Measurements from ENCODE around the gene KRT73. TPM values are rescaled to one million over a fixed set of nuclear protein-coding genes. Genes with fewer than 3 reads are reported as not detected.

KRT73 gene
- total RNA-seq, result not detected
- long read RNA-seq, result 0 reads

DNA sequence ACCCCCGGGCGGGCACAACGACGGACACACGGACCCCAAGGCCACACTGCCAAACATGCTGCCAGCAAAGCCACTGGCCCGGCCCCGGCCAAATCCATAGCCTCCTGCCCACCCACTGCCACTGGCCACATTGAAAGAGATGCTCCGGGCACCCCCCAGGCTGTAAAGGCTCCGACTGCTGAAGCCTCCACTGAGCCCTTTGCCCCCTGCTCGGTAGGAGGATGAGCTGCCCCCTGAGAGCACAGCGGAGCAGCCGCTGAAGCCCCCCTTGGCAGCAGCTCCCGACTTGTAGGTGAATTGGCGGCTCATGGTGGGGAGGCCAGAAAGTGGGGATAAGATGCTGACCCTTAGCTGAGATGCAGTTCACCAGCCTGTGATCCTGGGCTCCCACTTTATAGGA is at the start of gene KRT73:
TSS of gene KRT73 (minus strand) at position 344 of the 400 bp plus-strand sequence. CDS start at position 309, 35 bp downstream.
- WGBS (ENCODE audit: insufficient coverage, low coverage, low lambda C conversion rate, missing lambda C conversion rate), result no CpG with 5 or more reads among the region's 14 CpGs
- Histone ChIP-seq H3K27me3 (no peaks in the 10 kb centered on the region), H3K4me1 (no peaks in the 10 kb centered on the region), H3K9me3 (no peaks in the 10 kb centered on the region), H3K4me3 (no peak within 1 kb of the TSS), H3K27ac (no peak within 1 kb of the TSS), H3K36me3 (no peaks in the 10 kb centered on the region)
- no peak for TF ChIP-seq POLR2A (IDR thresholded peaks at IDR 0.05)
- TF ChIP-seq, protein P1, sequence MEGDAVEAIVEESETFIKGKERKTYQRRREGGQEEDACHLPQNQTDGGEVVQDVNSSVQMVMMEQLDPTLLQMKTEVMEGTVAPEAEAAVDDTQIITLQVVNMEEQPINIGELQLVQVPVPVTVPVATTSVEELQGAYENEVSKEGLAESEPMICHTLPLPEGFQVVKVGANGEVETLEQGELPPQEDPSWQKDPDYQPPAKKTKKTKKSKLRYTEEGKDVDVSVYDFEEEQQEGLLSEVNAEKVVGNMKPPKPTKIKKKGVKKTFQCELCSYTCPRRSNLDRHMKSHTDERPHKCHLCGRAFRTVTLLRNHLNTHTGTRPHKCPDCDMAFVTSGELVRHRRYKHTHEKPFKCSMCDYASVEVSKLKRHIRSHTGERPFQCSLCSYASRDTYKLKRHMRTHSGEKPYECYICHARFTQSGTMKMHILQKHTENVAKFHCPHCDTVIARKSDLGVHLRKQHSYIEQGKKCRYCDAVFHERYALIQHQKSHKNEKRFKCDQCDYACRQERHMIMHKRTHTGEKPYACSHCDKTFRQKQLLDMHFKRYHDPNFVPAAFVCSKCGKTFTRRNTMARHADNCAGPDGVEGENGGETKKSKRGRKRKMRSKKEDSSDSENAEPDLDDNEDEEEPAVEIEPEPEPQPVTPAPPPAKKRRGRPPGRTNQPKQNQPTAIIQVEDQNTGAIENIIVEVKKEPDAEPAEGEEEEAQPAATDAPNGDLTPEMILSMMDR (IDR thresholded peaks at IDR 0.05), result no peak
- DNase-seq (no peak), ATAC-seq (no peak)
- intact Hi-C loops (cut with DNase I), result no loop called here

DNA sequence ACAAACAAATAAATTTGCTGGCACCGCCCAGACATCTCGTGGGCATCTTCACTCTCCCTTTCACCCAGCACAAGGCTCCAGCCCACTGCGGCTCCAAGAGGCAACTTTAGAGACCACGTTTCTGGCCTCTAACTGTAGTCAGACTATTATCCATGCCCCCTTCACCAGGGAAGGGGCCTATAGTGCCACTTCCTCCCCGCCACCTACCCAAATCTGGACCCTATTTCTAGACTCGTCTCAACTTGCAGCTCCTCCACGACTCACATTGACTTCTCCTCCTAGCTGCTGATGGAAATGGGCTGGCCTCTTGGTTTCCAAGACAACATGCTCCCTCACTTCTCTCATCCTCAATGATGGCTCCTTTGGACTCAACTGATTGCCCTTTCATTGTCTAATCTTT is 49.6 kb upstream of the KRT73 start:
- intact Hi-C loops (cut with DNase I), result no loop called here
- TF ChIP-seq, protein P1 (IDR thresholded peaks at IDR 0.05), result no peak
- TF ChIP-seq POLR2A (IDR thresholded peaks at IDR 0.05), result no peak
- H3K4me3 ChIP-seq, result no peak overlapping the region
- ATAC-seq, result no peak
- DNase-seq, result no peak
- no peak overlapping the region for H3K27ac ChIP-seq
- no peaks in the 10 kb centered on the region for H3K9me3 ChIP-seq
- 36% methylated on average over 4 of the region's 7 CpGs for WGBS (ENCODE audit: insufficient coverage, low coverage, low lambda C conversion rate, missing lambda C conversion rate)
- no peaks in the 10 kb centered on the region for H3K36me3 ChIP-seq
- H3K27me3 ChIP-seq, result peaks cover 0 to 4% of the 10 kb centered on the region in 2 donors
- H3K4me1 ChIP-seq, result no peaks in the 10 kb centered on the region

DNA sequence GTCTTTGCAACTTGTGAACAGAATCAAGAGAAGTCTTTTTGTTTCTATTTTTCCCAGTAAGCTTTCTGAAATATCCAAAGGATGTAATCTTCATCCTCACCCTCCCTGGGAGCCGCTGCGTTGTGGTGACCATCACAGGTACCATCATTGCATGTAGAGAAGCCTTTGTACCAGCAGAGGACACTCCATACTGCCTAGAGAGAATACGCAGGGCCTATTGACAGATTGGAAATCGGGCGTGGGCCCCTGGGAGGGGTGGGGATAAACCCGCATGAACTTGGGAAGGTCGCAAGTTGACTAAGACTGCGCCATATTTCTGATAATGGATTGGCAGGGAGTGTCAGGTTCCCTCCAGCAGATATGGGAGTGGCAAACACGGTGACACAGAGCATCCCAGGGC is 49.1 kb upstream of the KRT73 start:
- H3K27me3 ChIP-seq, result peaks cover 0 to 4% of the 10 kb centered on the region in 2 donors
- intact Hi-C loops (cut with DNase I), result no loop called here
- H3K9me3 ChIP-seq, result no peaks in the 10 kb centered on the region
- TF ChIP-seq, protein P1 (IDR thresholded peaks at IDR 0.05), result no peak
- no peak for TF ChIP-seq POLR2A (IDR thresholded peaks at IDR 0.05)
- ATAC-seq (no peak), DNase-seq (no peak)
- H3K27ac ChIP-seq, result no peak overlapping the region
- 34% methylated on average over 8 of the region's 9 CpGs for WGBS (ENCODE audit: insufficient coverage, low coverage, low lambda C conversion rate, missing lambda C conversion rate)
- no peaks in the 10 kb centered on the region for H3K4me1 ChIP-seq
- H3K4me3 ChIP-seq, result no peak overlapping the region
- H3K36me3 ChIP-seq, result no peaks in the 10 kb centered on the region

DNA sequence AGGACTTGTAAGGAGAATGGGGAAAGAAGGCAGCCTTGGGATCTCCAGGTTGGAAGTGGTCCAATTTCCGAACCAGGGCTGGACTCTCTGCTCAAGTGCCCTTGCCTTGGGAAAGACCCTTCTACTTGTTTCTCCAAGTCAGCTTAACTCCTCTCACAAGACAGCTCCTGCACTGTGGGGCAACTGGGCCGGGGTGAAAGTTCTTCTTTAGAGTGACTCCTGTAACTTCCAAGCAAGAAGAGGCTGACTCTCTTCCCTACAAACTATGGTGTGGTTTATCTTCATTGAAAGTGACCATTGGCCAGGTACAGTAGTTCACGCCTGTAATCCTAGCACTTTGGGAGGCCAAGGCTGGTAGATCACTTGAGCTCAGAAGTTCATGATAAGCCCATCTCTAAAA is 48.1 kb upstream of the KRT73 start:
- 47% methylated on average over 3 of the region's 3 CpGs for WGBS (ENCODE audit: insufficient coverage, low coverage, low lambda C conversion rate, missing lambda C conversion rate)
- no peak overlapping the region for H3K27ac ChIP-seq
- DNase-seq (no peak), ATAC-seq (no peak)
- TF ChIP-seq, protein P1 (IDR thresholded peaks at IDR 0.05), result no peak
- intact Hi-C loops (cut with DNase I), result no loop called here
- H3K4me3 ChIP-seq, result no peak overlapping the region
- H3K27me3 ChIP-seq, result peaks cover 0 to 4% of the 10 kb centered on the region in 2 donors
- H3K36me3 ChIP-seq, result no peaks in the 10 kb centered on the region
- H3K9me3 ChIP-seq, result no peaks in the 10 kb centered on the region
- no peaks in the 10 kb centered on the region for H3K4me1 ChIP-seq

DNA sequence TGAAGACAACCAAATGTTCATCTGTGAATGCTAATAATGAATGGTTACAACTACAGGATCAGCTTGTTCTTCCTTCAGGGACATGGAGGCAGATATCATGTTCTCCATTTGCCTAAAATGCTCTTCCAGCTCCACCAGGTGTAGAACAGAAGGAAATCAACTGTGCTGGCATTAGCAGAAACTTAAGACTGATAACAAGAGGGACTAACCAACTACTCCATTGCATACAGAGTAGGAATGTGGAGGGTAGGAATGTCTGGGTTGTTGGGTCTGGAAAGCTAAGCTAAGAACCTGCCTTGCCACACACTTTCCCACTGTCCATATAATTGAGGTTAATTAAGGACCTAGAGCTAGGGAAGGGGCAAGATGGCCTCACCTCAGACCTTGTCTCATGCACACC is 45.1 kb upstream of the KRT73 start:
- no peak for ATAC-seq
- Histone ChIP-seq H3K27ac (no peak overlapping the region), H3K9me3 (no peaks in the 10 kb centered on the region), H3K36me3 (no peaks in the 10 kb centered on the region), H3K4me3 (no peak overlapping the region), H3K27me3 (peaks cover 0 to 4% of the 10 kb centered on the region in 2 donors), H3K4me1 (no peaks in the 10 kb centered on the region)
- no peak for TF ChIP-seq POLR2A (IDR thresholded peaks at IDR 0.05)
- TF ChIP-seq, protein P1 (IDR thresholded peaks at IDR 0.05), result no peak
- intact Hi-C loops (cut with DNase I), result no loop called here
- DNase-seq, result no peak

Measured in right lobe of liver (tissue), 6 donors.